GM23338 (cell line): ENCODE measurements around the gene MATK. TPM values are rescaled to one million over a fixed set of nuclear protein-coding genes. Genes with fewer than 3 reads are reported as not detected.

Experiments
- ATAC-seq: fragments of 200-7000 bp; cut with Tn5 transposase; 3 replicates; pipeline ENCODE4 v1.9.1; 2020
- DNase-seq: peaks from one replicate; pipeline ENCODE4 v3.0.0-alpha.2; 2015; ENCODE audit warnings: low spot score
- H2AFZ ChIP-seq: fragments of 200-600 bp; sonication (generic); 2 replicates; pipeline ENCODE4 v1.8.0; 2016; ENCODE audit warnings: antibody characterized with exemption, mild to moderate bottlenecking, moderate library complexity
- H3F3A ChIP-seq: fragments of 200-600 bp; sonication (generic); replicated peaks from 2 replicates; pipeline ENCODE4 v1.8.0; 2017; ENCODE audit warnings: antibody characterized with exemption, mixed run types, low read depth
- H3K27ac ChIP-seq: fragments of 200-600 bp; sonication (generic); 2 replicates; pipeline ENCODE4 v1.6.1; 2016; ENCODE audit warnings: low read depth
- H3K27me3 ChIP-seq: fragments of 200-600 bp; sonication (generic); 2 replicates; pipeline ENCODE4 v1.8.0; 2016; ENCODE audit warnings: mild to moderate bottlenecking, mixed run types, moderate library complexity; ENCODE audit not compliant: insufficient read depth
- H3K36me3 ChIP-seq: fragments of 200-600 bp; sonication (generic); 2 replicates; pipeline ENCODE4 v1.8.0; 2016; ENCODE audit warnings: mild to moderate bottlenecking; ENCODE audit not compliant: insufficient read depth
- H3K4me1 ChIP-seq: fragments of 200-600 bp; sonication (generic); 2 replicates; pipeline ENCODE4 v1.8.0; 2016; ENCODE audit warnings: mild to moderate bottlenecking, moderate library complexity; ENCODE audit not compliant: insufficient read depth
- H3K4me2 ChIP-seq: fragments of 200-600 bp; sonication (generic); 2 replicates; pipeline ENCODE4 v1.7.1; 2017; ENCODE audit warnings: mixed run types
- H3K4me3 ChIP-seq: fragments of 200-600 bp; sonication (generic); 2 replicates; pipeline ENCODE4 v1.6.1; 2016; ENCODE audit warnings: mixed run types
- H3K79me2 ChIP-seq: fragments of 200-600 bp; sonication (generic); replicated peaks from 2 replicates; pipeline ENCODE4 v1.8.0; 2017; ENCODE audit warnings: mild to moderate bottlenecking; ENCODE audit not compliant: insufficient read depth
- H3K9me2 ChIP-seq: fragments of 200-600 bp; sonication (generic); 2 replicates; pipeline ENCODE4 v1.8.0; 2017; ENCODE audit not compliant: insufficient read depth
- H4K20me1 ChIP-seq: fragments of 200-600 bp; sonication (generic); replicated peaks from 2 replicates; pipeline ENCODE4 v1.8.0; 2017; ENCODE audit warnings: mild to moderate bottlenecking; ENCODE audit not compliant: insufficient read depth
- H3K27ac Mint-ChIP-seq: 2 replicates; pipeline ENCODE4 v1.8.0; 2020; ENCODE audit warnings: inconsistent platforms, mild to moderate bottlenecking, moderate library complexity, mixed read lengths
- H3K27me3 Mint-ChIP-seq: 3 replicates; pipeline ENCODE4 v1.8.0; 2022; ENCODE audit warnings: low read depth, mild to moderate bottlenecking, moderate library complexity, mixed read lengths, inconsistent platforms; ENCODE audit not compliant: insufficient read depth, poor library complexity
- H3K36me3 Mint-ChIP-seq: 3 replicates; pipeline ENCODE4 v1.8.0; 2021; ENCODE audit warnings: low read depth, mild to moderate bottlenecking, inconsistent platforms, moderate library complexity, mixed read lengths
- H3K4me1 Mint-ChIP-seq: 3 replicates; pipeline ENCODE4 v1.8.0; 2020; ENCODE audit warnings: mild to moderate bottlenecking, inconsistent platforms, mixed read lengths
- H3K4me3 Mint-ChIP-seq: 3 replicates; pipeline ENCODE4 v1.8.0; 2021; ENCODE audit warnings: moderate library complexity, mild to moderate bottlenecking, inconsistent platforms, mixed read lengths
- H3K9me3 Mint-ChIP-seq: 3 replicates; pipeline ENCODE4 v1.8.0; 2020; ENCODE audit warnings: moderate library complexity, mild to moderate bottlenecking, inconsistent platforms, mixed read lengths
- CREB1 ChIP-seq: fragments of 250-450 bp; sonication (Bioruptor Pico); IDR thresholded peaks from 2 replicates; pipeline ENCODE4 v1.5.0; 2020; ENCODE audit warnings: low read depth, mild to moderate bottlenecking, moderate library complexity
- CTCF ChIP-seq, 2 experiments: fragments of 200-600 bp in 1 of 2; sonication (generic) in 1 of 2; conservative IDR thresholded peaks; 2 replicates each; pipeline versions ENCODE4 v1.5.1 to v1.6.1; 2016 to 2017; ENCODE audit warnings: antibody characterized with exemption in 2 of 2, low read depth in 2 of 2, mild to moderate bottlenecking in 2 of 2, moderate library complexity in 1 of 2
- ETS1 ChIP-seq: IDR thresholded peaks from 2 replicates; pipeline ENCODE4 v1.6.1; 2016; ENCODE audit warnings: antibody characterized with exemption
- EZH2 ChIP-seq: fragments of 200-600 bp; sonication (generic); IDR thresholded peaks from one replicate; pipeline ENCODE4 v1.8.0; 2017; ENCODE audit warnings: antibody characterized with exemption, mild to moderate bottlenecking, low read depth; ENCODE audit not compliant: unreplicated experiment
- EZH2phosphoT487 ChIP-seq: fragments of 200-600 bp; sonication (generic); IDR thresholded peaks from one replicate; pipeline ENCODE4 v1.8.1; 2018; ENCODE audit warnings: antibody characterized with exemption; ENCODE audit not compliant: unreplicated experiment
- JUNB ChIP-seq: IDR thresholded peaks from one replicate; pipeline ENCODE4 v1.6.1; 2016; ENCODE audit warnings: antibody characterized with exemption; ENCODE audit not compliant: unreplicated experiment
- NANOG ChIP-seq: IDR thresholded peaks from 2 replicates; pipeline ENCODE4 v1.6.1; 2016; ENCODE audit warnings: antibody characterized with exemption, borderline replicate concordance
- POLR2AphosphoS5 ChIP-seq: IDR thresholded peaks from 2 replicates; pipeline ENCODE4 v1.6.1; 2016; ENCODE audit warnings: antibody characterized with exemption, low read depth
- REST ChIP-seq: IDR thresholded peaks from one replicate; pipeline ENCODE4 v1.6.1; 2018; ENCODE audit warnings: antibody characterized with exemption; ENCODE audit not compliant: unreplicated experiment
- STAT1 ChIP-seq: IDR thresholded peaks from one replicate; pipeline ENCODE4 v1.6.1; 2016; ENCODE audit warnings: antibody characterized with exemption; ENCODE audit not compliant: unreplicated experiment
- ZNF114 ChIP-seq: fragments of 250-450 bp; sonication (Bioruptor Pico); IDR thresholded peaks from 2 replicates; pipeline ENCODE4 v1.5.0; 2020; ENCODE audit warnings: mild to moderate bottlenecking, moderate library complexity
- ZNF462 ChIP-seq: fragments of 250-450 bp; sonication (Bioruptor Pico); IDR thresholded peaks from 2 replicates; pipeline ENCODE4 v1.5.0; 2020; ENCODE audit warnings: mild to moderate bottlenecking, moderate library complexity
- polyA plus RNA-seq: library from polyadenylated mRNA; unstranded; fragments of >200 nt; fragmentation: Nextera tagmentation; extraction: Ambion mirVana; gene quantifications from 2 replicates; pipeline ENCODE4 v1.2.1, GENCODE V29; 2016
- total RNA-seq: library from RNA; depleted of rRNA; stranded (reverse); fragments of >200 nt; shearing (Covaris generic); gene quantifications from 2 replicates; pipeline ENCODE4 v1.2.3, GENCODE V29; 2014

MATK gene
- total and polyA plus RNA-seq, 2 experiments from 2014 or later: 13.4 to 21.4 TPM

- peaks cover 24% of the 10 kb centered on the region for H3K36me3 Mint-ChIP-seq
- peaks cover 4% of the 10 kb centered on the region; the same call in 1 of the 2 replicates for H3K36me3 ChIP-seq
- no peaks in the 10 kb centered on the region; the same call in 2 of the 3 replicates for H3K4me1 Mint-ChIP-seq
- ATAC-seq: no peak
- no peaks in the 10 kb centered on the region for H3F3A ChIP-seq
- H3K4me3 ChIP-seq: no peak overlapping the region
- H3K27ac ChIP-seq: no peak overlapping the region
- no peaks in the 10 kb centered on the region for H4K20me1 ChIP-seq
- H3K27me3 ChIP-seq: no peaks in the 10 kb centered on the region
- H3K27ac Mint-ChIP-seq: no peak overlapping the region
- no peak for DNase-seq
- H3K79me2 ChIP-seq: no peaks in the 10 kb centered on the region
- no peak for TF ChIP-seq ZNF462 (CRISPR knock-in tag)
- no peak for TF ChIP-seq POLR2AphosphoS5
- no peak for TF ChIP-seq EZH2
- TF ChIP-seq REST: no peak
- no peak for TF ChIP-seq ZNF114
- TF ChIP-seq CREB1 (CRISPR knock-in tag): no peak
- TF ChIP-seq NANOG: no peak
- TF ChIP-seq EZH2phosphoT487: no peak
- TF ChIP-seq CTCF (conservative IDR thresholded peaks at IDR 0.05; ENCODE audit: low read depth in 2 of 2): no peak
- no peak for TF ChIP-seq ETS1
- no peak for TF ChIP-seq JUNB
- TF ChIP-seq STAT1: no peak
- H3K27me3 Mint-ChIP-seq: peaks cover 8% of the 10 kb centered on the region
- no peak overlapping the region for H3K4me3 Mint-ChIP-seq
- no peak overlapping the region for H3K4me2 ChIP-seq
- no peaks in the 10 kb centered on the region for H3K9me2 ChIP-seq
- H3K9me3 Mint-ChIP-seq: peaks cover 29% of the 10 kb centered on the region
- no peaks in the 10 kb centered on the region for H3K4me1 ChIP-seq
- no peak overlapping the region for H2AFZ ChIP-seq
Measured at GRCh38 chr19:3778104-3778867, 7.9 kb downstream of the MATK start.
